ENCODE measurements around the gene GARNL3.
A peak's percentile ranks its signal among the peaks of the same experiment; 100 is the strongest.

Gene GARNL3

DNA sequence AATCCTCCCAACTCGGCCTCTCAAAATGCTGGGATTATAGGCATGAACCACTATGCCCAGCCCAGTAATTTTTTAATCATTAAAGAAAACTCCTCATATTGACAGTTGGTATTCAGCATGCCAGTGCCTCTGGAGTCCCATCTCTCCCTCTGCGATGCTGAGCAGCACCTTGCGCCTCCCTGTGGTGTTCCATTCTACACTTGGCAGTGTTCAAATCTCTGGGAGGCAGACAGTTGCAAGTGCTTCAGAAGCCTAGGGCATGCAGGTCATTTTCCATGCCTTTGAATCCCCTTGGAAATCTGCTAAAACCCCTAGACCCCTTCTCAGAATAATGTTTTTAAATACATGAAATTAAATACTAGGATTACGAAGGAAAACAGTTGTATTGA, 41.3 kb downstream of the GARNL3 start:
- H3K9me3 Mint-ChIP-seq: no peaks in the 10 kb centered on the region
- no peaks in the 10 kb centered on the region for H3K4me1 Mint-ChIP-seq
- H3K27me3 Mint-ChIP-seq: no peaks in the 10 kb centered on the region
- no peak for ATAC-seq
- H3K27ac Mint-ChIP-seq: no peak overlapping the region
- H3K4me3 Mint-ChIP-seq: no peak overlapping the region
- H3K36me3 Mint-ChIP-seq: peaks cover 6% of the 10 kb centered on the region

DNA sequence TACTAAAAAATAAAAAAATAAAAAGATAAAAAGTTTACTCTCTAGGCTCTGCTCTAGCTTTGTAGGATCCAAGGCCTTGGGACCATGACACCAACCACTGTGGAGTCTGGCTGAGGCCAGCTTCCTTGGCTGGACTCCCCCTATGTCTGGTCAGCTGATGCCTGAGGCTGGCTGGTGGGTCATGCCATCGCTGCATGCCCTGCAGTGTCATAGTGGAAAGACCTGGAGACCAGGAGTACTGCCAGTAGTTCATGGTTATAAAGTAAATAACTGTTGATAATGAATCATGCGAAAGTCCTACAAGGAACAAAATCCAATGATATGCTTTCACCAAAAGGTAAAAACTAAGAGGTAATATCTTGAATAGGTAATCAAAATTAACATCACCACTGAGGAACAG, 43.2 kb downstream of the GARNL3 start:
- Mint-ChIP-seq H3K27me3 (no peaks in the 10 kb centered on the region), H3K4me1 (no peaks in the 10 kb centered on the region), H3K36me3 (no peaks in the 10 kb centered on the region), H3K9me3 (no peaks in the 10 kb centered on the region), H3K27ac (no peak overlapping the region), H3K4me3 (no peak overlapping the region)
- ATAC-seq: no peak

DNA sequence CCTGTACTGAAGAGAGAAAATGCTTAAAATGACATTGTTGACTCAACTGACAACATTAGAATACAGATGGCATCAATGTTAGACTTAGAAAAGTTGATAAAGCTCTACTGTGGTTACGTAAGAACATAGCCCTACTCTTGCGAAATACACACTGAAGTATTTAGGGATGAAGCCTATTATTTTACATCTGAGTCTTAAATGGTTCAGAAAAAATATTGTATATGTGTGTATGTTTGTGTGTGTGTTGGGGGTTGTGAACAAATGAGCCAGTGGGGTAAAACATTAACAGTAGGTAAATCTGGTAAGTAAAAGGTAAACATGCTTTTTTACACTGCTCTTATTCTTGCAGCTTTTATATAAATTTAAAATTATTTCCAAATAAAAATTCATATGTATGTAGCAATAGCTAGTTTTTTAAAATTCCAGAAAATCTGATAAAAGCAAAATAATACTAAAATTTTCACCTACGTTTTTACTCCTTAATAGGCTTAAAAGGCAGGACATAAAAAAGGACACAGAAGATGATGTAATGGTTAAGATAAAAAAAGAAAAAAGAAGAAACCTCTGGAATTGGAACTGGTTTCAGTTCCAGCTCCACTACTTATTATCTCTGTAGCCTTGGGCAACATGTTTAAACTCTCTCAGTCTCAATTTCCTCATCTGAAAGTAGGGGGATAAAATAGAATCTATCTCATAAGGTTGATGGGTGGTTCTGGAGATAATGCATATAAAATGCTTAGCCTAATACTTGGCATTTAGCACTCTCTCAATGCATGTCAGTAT, 44.3 kb downstream of the GARNL3 start:
- ATAC-seq: no peak
- Mint-ChIP-seq H3K27ac (no peak overlapping the region), H3K9me3 (no peaks in the 10 kb centered on the region), H3K4me1 (no peaks in the 10 kb centered on the region), H3K4me3 (no peak overlapping the region), H3K36me3 (peaks cover 3% of the 10 kb centered on the region), H3K27me3 (no peaks in the 10 kb centered on the region)

DNA sequence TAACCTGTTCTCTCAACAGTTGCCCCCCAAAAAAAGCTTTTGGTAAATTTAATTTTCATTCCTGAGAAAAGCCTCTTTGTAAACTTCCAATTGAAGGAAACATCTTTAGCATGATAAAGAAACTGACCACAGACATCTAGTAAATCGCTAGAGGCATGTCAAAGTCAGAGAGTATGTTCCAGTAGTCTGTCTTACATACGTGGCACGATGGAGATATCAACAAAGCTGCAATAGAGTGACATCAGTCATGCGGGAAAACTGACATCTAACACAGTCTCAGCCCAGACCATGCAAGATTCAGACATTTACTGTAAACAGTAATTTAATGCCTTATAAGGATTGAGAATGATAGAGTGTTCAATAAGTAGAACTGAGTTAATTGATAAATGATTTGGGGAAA, 45.1 kb downstream of the GARNL3 start:
- no peaks in the 10 kb centered on the region for H3K27me3 Mint-ChIP-seq
- H3K4me1 Mint-ChIP-seq: no peaks in the 10 kb centered on the region
- ATAC-seq: no peak
- H3K36me3 Mint-ChIP-seq: peaks cover 10% of the 10 kb centered on the region
- H3K9me3 Mint-ChIP-seq: no peaks in the 10 kb centered on the region
- no peak overlapping the region for H3K27ac Mint-ChIP-seq
- H3K4me3 Mint-ChIP-seq: no peak overlapping the region

DNA sequence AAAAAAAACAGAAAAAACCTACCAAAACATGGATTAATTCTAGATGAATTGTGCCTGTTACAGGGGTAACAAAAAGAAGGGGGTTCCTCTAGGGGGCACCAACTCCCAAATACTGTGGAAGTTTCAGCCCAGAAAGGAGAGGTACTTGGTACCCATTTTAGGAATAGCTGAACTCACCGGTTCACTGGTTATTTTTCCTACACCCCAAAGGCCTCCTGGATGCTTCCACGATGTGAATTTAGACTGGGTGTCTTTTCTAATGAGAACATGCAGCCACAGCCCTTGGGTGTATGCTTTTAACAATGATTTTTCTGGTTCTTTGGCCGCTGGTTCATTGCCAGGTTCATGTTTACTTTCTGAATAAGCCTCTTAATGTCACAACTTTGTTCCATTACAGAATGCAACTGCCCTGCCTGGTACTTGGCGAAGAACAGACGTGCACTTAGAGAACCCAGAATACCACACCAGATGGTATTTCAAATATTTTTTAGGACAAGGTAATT, 46.7 kb downstream of the GARNL3 start:
- H3K27ac Mint-ChIP-seq: no peak overlapping the region
- no peak for ATAC-seq

DNA sequence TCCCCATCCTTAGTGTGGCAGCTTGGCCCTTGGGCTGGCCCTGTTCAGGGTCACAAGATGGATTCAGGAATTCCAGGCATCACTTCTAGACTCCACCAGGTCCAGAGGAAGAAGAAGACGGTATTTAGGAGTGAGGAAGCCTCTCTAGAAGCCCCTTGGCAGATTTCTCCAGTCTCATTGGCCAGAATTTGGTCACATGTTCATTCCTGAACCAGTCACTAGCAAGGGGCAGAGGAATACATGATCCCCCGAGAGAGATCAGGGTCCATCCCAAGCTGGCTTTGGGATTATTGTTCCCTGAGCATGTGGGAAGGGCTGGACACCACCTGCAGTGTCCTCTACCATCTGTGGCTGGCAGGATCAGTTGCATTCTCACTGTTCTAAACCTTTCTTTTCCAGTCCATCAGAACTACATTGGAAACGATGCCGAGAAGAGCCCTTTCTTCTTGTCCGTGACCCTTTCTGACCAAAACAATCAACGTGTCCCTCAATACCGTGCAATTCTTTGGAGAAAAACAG, 48.5 kb downstream of the GARNL3 start:
- Mint-ChIP-seq H3K4me3 (no peak overlapping the region), H3K9me3 (no peaks in the 10 kb centered on the region), H3K4me1 (peaks cover 6% of the 10 kb centered on the region), H3K27ac (no peak overlapping the region), H3K27me3 (no peaks in the 10 kb centered on the region), H3K36me3 (peaks cover 12% of the 10 kb centered on the region)
- ATAC-seq: no peak

More for the DNA sequence above, 46.7 kb downstream of the GARNL3 start:
- Mint-ChIP-seq H3K36me3 (peaks cover 12% of the 10 kb centered on the region), H3K9me3 (no peaks in the 10 kb centered on the region), H3K27me3 (no peaks in the 10 kb centered on the region), H3K4me3 (no peak overlapping the region), H3K4me1 (no peaks in the 10 kb centered on the region)

DNA sequence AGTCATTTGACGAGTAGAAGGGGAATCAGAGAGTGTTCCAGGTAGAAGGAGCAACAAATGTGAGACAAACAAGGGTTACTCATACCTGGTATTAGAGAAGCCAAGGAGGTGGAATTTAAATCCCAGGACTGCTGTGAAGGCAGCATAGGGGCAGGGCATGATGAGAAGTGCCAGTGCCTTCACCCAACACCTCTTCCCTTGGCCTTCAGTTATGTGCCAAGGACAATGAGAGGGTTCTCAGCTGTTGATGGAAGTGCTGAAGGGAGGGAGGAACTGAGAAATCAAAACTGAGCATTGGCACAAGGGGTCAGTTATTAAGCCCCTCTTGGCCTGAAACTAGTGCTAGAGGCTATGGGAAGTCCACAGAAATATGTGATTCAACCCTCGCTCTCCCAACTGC, 50.3 kb downstream of the GARNL3 start:
- H3K36me3 Mint-ChIP-seq: peaks cover 22% of the 10 kb centered on the region
- no peak overlapping the region for H3K27ac Mint-ChIP-seq
- peaks cover 6% of the 10 kb centered on the region for H3K4me1 Mint-ChIP-seq
- no peak overlapping the region for H3K4me3 Mint-ChIP-seq
- ATAC-seq: no peak
- H3K9me3 Mint-ChIP-seq: no peaks in the 10 kb centered on the region
- no peaks in the 10 kb centered on the region for H3K27me3 Mint-ChIP-seq

DNA sequence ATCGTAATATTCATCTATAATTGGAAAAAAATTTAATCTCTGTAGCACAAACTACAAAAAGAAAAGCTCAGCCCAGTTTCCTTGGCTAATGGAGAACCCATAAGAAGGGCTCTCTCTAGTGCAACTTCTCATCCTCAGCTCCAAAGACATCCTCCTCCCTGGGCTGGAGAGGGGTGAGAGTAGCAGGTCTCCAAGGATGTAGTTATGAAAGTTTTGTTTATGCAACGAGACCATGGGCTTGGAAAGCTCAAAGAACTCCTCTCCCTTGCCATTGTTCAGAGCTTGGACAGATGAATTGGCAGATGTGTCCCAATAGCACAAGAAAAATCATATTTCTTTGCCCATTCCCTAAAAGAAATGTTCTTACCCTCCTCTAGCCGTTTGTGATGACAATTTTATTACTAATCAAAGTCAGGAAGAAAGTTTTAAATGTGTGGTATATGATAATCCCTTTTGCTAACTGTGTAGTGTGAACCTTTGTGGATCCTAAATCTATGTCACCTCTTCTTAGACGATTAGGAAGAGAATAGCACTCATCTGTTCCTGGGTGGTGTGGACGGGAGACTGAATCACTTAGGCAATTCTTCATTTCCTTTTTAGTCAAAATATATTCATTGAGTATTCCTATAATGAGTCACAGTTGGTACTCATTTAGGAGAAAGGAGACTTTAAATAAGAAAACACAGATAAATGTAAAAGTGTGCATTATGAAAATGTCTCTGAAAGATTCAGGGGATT, 52.2 kb downstream of the GARNL3 start:
- no peak overlapping the region for H3K4me3 Mint-ChIP-seq
- no peak for ATAC-seq

DNA sequence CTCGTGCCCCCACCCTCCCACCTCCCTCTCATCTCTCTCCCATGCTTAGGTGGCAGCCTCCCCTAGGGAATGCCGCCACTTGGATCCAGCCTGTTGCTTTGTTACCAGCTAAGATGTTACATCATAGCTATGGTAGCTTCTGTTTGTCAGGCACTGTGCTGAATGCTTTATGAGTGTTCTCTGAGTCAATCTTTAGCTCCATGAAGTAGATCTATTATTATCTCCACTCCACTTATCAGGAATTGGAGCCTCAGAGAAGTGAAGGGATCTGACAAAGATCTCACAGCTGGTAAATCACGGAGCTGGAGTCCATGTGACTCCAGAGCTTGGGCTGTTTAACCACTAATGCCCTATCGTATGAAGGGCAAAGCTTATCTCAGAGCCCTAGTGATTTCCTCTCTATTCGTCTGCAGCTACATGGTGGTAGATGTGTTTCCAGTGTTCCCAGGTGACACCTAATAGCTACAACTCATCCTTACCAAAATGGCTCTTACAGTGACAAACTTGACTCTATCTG, 54.1 kb downstream of the GARNL3 start:
- no peak for ATAC-seq
- no peaks in the 10 kb centered on the region for H3K27me3 Mint-ChIP-seq
- H3K4me3 Mint-ChIP-seq: no peak overlapping the region
- peaks cover 20% of the 10 kb centered on the region for H3K36me3 Mint-ChIP-seq
- peaks cover 6% of the 10 kb centered on the region for H3K4me1 Mint-ChIP-seq
- H3K9me3 Mint-ChIP-seq: no peaks in the 10 kb centered on the region
- no peak overlapping the region for H3K27ac Mint-ChIP-seq

More for the DNA sequence above, 52.2 kb downstream of the GARNL3 start:
- peaks cover 22% of the 10 kb centered on the region for H3K36me3 Mint-ChIP-seq
- H3K27ac Mint-ChIP-seq: no peak overlapping the region
- H3K9me3 Mint-ChIP-seq: no peaks in the 10 kb centered on the region
- H3K27me3 Mint-ChIP-seq: no peaks in the 10 kb centered on the region
- H3K4me1 Mint-ChIP-seq: peaks cover 6% of the 10 kb centered on the region

DNA sequence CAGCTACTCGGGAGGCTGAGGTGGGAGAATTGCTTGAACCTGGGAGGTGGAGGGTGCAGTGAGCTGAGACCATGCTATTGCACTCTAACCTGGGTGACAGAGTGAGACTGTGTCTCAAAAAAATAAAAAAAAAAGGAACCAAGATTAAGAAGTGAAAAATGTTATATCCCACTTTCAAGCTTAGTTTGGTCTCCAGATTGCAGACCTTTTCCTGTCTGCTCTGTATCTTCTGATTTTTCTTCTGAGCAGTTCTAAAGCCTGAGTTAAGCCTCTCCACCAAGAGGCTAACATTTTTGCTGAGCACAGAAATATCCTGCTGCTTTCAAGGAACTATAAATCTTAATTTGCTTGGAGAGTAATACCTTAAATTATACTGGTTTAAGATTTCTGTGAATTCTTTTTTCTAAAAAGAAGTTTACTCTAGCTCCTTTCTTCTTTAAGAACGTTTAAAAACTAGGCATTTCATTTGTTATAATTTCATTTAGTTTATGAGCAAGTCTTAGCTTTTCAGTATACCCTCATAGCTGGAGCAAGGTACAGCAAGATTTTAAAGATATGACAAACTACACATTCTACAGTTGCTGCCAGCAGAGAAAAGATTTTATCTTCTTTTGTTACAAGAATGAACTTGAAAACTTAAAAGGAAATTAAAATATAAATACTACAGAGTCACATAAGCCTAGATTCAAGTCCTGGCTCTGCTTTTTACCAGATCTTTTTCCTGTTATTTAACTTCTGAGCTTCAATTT, 55.0 kb downstream of the GARNL3 start:
- H3K27me3 Mint-ChIP-seq: no peaks in the 10 kb centered on the region
- H3K9me3 Mint-ChIP-seq: no peaks in the 10 kb centered on the region
- peaks cover 14% of the 10 kb centered on the region for H3K36me3 Mint-ChIP-seq
- peaks cover 6% of the 10 kb centered on the region for H3K4me1 Mint-ChIP-seq
- H3K27ac Mint-ChIP-seq: no peak overlapping the region
- ATAC-seq: peak; percentile 82
- no peak overlapping the region for H3K4me3 Mint-ChIP-seq

DNA sequence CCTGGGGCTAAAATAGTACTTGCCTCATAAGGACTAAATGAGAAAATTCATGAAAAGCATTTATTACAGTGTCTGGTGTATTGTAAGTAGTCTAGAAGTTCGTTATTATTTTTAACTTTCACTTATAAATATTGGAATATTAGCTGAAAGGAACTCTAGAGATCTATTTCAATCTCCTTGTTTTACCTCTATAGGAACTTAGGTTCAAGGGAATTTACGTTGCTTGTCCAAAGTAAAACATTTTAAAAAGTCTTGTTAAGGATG, 55.5 kb downstream of the GARNL3 start:
- Mint-ChIP-seq H3K4me1 (peaks cover 6% of the 10 kb centered on the region), H3K4me3 (no peak overlapping the region), H3K9me3 (no peaks in the 10 kb centered on the region), H3K36me3 (peaks cover 10% of the 10 kb centered on the region), H3K27me3 (no peaks in the 10 kb centered on the region), H3K27ac (no peak overlapping the region)
- no peak for ATAC-seq

DNA sequence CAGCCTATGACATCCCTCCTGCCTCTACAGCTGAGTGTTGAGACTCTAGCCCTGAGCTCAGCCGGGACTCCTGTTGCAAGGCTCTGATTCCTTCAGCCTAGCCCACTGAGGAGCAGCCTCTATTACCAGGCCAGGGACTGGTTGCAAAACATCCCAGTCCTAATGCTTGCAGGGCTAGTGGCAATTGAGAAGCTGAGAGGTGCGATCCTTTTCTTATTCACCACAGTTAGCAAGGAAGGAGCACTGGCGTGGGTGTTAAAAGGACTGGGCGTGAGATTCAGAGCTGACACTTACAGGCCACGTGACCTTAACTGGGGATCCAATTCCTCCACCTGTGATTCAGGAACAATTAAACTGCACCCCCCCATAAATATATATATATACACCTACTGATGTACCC, 58.8 kb downstream of the GARNL3 start:
- ATAC-seq: no peak
- H3K27me3 Mint-ChIP-seq: no peaks in the 10 kb centered on the region

DNA sequence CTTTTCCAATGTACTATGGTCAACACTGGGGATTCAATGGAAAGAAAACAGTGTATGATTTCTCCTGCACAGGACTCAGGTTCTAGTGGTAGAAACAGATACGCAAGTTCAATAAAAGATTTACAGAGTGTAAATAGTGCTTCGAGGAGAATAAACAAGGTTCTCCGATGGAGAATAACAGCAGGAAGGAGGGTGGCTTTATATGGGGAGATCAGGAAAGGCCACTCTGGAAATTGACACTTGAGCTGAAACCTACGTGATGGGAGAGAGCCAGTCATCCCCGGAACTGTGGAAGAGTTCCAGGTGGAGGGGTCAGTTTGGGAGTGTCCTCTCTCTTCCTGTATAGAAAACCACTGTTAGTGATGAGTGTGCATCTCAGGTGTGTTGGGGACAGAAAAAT, 65.9 kb downstream of the GARNL3 start:
- Mint-ChIP-seq H3K4me3 (no peak overlapping the region), H3K27ac (no peak overlapping the region), H3K27me3 (no peaks in the 10 kb centered on the region), H3K36me3 (peaks cover 14% of the 10 kb centered on the region), H3K9me3 (no peaks in the 10 kb centered on the region), H3K4me1 (no peaks in the 10 kb centered on the region)
- ATAC-seq: no peak

More for the DNA sequence above, 58.8 kb downstream of the GARNL3 start:
- Mint-ChIP-seq H3K4me1 (no peaks in the 10 kb centered on the region), H3K4me3 (no peak overlapping the region), H3K36me3 (peaks cover 19% of the 10 kb centered on the region), H3K9me3 (no peaks in the 10 kb centered on the region), H3K27ac (no peak overlapping the region)

DNA sequence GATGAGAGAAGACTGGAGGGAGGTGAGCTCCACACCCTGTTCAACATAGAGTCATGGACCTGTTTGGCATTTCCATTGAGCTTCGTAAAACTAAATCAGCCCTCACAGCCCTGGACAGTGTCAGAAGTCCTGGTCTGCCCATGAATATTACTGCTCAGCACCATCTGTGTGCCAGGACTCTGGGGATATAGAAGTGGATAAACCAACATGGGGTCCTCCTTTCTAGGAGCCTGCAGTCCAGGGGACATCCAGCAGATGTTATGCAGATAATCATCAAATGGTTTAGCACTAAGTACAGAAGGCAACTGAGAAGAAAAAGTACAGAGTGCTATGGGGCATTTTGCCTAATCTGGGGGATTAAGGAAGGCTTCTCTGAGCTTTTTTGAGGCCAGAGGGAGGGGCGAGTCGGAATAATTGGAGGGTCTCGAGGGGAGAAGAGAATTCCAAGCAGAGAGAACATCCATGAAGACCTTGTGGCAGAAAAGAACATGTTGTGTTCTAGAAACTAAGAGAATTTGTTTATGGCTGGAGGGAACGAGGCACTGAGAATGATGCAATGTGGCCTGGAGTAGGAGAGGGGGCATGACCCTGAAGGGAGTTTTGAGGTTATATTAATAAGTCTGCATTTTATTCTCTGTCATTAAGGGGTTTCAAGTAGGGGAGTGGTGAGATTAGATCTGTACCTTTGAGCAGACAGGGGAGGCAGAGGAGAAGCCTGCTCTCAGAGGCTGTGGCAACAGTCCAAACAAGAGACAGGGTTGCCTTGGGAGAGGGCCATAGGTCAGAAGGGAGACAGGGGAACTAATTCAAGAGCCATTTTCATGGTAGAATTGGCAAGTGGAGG, 68.9 kb downstream of the GARNL3 start:
- peaks cover 7% of the 10 kb centered on the region for H3K36me3 Mint-ChIP-seq
- no peak overlapping the region for H3K4me3 Mint-ChIP-seq
- no peak overlapping the region for H3K27ac Mint-ChIP-seq
- no peaks in the 10 kb centered on the region for H3K4me1 Mint-ChIP-seq
- no peaks in the 10 kb centered on the region for H3K27me3 Mint-ChIP-seq
- ATAC-seq: no peak
- no peaks in the 10 kb centered on the region for H3K9me3 Mint-ChIP-seq
